DMS153 (cell line): ENCODE measurements around the gene TAF8.
"Not testable (repeated sequence)": the region's sequence is repeated elsewhere in the genome, so short reads cannot be mapped to it uniquely, and the experiment has no call there.

Experiments used
- DNase-seq: peaks from one replicate; lab custom pipeline; 2025; lab: John Stamatoyannopoulos, UW

The TAF8 gene, protein sequence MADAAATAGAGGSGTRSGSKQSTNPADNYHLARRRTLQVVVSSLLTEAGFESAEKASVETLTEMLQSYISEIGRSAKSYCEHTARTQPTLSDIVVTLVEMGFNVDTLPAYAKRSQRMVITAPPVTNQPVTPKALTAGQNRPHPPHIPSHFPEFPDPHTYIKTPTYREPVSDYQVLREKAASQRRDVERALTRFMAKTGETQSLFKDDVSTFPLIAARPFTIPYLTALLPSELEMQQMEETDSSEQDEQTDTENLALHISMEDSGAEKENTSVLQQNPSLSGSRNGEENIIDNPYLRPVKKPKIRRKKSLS

DNA sequence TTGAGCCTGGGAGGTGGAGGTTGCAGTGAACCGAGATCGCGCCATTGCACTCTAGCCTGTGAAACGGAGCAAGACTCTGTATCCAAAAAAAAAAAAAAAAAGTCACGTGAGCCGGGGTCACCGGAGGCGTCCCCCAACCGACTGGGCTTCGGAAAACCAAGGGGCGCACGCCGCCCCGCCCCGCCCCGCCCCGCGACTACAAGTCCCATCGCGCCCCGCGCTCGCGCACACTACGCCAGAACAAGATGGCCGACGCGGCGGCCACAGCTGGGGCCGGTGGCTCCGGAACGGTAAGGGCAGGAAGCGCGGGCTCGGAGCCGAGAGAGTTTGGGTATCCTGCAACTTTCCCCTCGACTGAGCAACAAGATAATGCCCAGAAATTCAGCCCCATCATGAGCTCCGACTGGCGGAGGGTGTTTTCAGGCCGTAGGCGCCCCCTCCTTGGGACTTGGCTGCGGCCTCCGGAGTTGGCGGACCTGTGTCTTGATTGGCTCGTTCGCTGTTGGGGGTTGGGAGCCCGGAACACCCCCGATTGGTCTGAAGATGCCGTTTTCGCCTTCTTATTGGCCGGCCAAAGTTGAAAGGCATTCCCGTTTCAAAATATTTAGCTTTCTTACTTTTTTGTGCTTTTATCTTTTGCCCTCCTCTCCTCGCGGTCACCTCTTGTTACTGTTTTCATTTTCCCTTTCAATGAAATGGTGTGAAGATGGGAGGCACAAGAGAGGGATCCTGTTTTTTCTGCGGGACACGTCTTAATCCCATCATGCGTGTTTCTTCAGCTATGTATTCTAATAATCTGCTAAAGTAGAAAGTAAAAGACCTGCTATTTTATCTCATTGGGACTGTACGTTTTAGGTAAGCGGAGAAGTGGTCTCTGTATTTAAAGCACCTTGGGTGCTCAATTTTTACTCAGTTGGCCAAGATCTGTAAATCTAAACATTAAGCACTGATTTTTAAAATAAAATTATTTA is at the start of gene TAF8:
TSS of gene TAF8 (plus strand) at position 228 of the 971 bp plus-strand sequence. CDS start at position 246, 18 bp downstream.
- DNase-seq = peak; percentile 76

- no peak for DNase-seq
Observed at GRCh38 chr6:42001506-42001905, 48.8 kb upstream of the TAF8 start.

GRCh38 chr6:42003658-42004057 is 46.7 kb upstream of the TAF8 start:
- DNase-seq = not testable (repeated sequence)

DNA sequence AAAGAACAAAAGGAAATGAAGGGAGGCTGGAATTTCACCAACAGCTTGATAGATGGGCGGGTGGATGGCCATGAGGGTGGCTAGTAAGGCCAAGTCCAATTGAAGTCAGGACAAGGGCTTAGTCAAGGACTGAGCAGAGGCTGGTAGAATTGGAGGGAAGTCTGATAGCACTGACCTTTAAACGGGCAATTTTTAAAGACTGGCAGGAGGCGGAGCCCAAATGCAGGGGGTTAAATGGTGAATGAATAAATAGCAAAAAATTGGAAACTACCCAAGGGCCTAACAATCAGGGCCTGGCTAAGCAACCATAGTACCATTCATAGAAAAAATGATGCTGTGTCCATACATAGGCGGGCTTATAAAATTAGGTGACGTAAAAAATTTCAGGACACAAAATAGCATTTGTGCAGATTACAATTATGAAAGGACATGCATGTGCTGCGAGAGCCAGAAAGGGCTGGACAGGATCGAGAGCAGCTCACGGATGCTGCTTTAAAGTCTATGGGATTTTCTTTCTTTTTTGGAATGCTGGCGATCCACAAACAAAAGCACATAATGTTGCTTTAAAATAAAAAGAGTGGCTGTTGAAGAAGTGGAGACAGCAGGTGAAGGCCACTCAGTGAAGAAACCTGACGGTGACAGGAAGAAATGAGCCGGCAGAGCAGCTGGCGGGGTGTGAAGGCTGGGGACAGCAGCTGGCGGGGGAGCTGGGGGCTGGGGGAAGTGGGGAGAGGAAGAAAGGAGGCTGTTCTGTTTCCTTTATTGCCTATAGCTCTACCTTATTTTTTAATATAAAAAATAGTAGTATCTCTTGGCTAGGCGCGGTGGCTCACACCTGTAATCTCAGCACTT is 42.8 kb upstream of the TAF8 start:
- DNase-seq = no peak

DNA sequence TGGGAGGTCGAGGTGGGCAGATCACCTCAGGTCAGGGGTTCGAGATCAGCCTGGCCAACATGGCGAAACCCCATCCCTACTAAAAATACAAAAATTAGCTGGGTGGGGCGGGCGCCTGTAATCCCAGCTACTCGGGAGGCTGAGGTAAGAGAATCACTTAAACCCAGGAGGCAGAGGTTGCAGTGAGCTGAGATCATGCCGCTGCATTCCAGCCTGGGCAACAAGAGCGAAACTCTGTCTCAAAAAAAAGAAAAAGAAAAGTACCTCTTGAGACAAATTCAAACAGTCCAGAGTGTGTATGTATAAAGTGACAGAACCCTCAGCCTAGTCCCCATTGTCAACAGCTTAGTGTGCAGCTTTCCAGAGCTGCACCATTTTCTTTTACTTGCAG is 42.2 kb upstream of the TAF8 start:
- not testable (repeated sequence) for DNase-seq

- DNase-seq = no peak
Observed at GRCh38 chr6:42009844-42010184, 40.5 kb upstream of the TAF8 start.

DNA sequence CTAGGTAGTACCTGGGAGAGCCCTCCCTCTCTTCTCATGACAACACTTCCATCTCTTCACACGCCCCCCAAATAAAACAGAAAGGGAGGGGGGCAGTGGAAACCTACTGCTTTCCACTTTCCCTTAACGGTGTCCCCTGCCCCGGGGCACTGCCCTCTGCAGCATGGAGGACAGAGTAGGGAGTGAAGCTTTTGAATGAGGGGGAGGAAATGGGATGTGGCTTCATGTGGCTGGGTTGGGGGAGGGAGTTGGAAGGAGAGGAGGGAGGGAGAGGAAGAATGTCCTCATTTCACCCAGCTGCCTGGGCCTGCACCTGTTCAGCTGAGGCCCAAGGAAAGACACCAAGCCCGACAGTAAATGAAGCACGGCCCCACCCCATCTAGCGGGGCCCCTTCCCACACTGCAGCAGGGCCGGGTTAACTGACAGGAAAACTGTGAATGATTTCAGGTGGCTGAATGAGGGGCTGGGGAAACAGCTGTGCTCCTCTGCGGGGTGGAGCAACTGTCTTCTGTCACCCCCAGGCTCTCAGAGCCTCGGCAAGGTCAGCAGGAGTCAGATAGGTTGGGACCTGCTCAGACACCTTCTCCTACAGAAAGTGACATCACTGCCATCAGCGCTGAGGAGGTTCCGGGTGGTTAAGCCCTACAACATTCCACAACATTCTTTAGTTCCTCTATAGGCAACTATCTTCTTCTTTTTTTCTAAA is 40.0 kb upstream of the TAF8 start:
- no peak for DNase-seq

DNA sequence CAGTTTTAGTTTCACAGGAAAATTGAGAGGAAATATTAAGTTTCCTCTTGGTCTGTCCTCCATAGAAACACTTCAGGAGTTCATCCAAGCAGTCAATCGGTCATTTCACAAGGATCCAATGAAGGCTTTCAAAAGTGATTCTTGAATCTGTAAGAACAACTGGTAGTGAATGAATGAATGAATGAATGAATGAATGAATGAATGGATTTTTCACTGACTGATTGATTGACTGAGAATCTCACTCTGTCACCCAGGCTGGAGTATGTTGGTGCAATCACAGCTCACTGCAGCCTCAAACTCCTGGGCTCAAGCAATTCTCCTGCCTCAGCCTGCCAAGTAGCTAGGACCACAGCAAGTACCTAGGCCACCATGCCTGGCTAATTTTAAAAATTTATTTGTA is 39.4 kb upstream of the TAF8 start:
- no peak for DNase-seq

GRCh38 chr6:42012501-42013133 is 37.7 kb upstream of the TAF8 start:
- DNase-seq = no peak

GRCh38 chr6:42013134-42013516 is 37.2 kb upstream of the TAF8 start:
- no peak for DNase-seq

DNA sequence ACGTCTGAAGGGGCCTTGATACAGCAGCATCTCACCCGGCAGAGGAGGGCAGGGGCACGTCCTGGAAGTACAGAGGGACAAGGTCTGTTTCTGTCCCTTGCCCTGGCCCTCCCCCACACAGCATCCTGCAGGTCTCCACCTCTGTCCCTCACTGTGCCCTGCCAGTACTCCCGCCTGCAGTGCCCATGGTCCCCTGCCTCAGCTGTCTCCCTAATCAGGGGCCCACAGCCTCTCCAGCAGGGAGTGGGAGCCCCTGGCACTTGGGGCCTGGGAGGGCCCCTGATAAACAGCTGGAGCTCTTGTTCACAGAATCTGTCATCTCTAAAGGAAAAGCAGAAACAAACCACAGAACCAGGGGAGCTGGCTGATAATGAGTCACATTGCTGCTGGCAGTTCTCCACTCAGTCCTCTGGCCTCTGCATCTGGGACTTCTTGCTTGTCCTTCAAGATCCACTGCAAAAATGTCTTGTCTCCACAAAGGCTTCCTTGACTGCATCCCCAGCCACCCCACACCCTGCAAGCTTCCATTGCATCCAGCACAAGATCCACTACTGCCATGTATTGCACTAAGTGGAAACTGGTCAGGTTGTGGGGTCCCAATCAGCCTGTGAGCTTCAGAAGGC is 33.2 kb upstream of the TAF8 start:
- no peak for DNase-seq

DNA sequence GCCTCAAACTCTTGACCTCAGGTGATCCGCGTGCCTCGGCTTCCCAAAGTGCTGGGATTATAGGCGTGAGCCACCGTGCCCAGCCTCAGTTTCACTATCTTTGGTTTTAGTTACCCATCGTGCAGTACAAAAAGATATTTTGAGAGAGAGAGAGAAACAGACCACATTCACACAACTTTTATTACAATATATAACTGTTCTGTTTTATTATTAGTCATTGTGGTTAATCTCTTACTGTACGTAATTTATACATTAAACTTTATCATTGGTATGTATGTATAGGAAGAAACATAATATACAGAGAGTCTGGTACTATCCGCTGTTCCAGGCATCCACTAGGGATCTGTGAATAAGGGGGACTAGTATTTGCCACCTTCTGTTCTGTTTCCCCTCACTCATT is 29.4 kb upstream of the TAF8 start:
- DNase-seq = no peak

- DNase-seq = no peak
Observed at GRCh38 chr6:42021847-42022754, 28.2 kb upstream of the TAF8 start.

DNA sequence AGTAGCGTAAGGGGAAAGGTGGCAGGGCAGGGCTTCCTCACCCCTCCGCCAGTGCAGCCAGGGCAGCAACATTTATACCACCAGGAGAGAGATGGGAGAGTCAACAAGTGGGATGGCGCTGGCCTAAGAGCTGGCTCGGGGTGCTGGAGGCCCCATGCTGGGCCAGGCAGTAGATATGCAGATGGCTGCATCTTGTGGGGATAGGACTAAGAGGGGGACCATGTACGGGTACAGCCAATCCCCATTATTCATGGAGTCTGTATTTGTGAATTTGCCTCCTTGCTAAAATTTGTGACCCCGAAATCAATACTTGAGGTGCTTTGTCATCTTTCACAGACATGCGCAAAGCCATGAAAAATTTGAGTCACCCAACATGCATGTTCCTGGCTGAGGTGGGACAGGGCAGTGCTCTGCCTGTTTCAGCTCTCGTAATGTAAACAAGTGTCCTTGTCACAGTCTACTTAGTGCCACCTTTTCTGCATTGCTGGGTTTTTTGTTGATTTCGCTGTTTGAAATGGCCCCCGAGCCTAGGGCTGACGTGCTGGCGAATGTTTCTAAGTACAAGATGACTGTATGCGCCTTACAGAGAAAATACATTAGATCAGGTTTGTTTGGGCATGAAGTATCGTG is 27.5 kb upstream of the TAF8 start:
- no peak for DNase-seq

DNA sequence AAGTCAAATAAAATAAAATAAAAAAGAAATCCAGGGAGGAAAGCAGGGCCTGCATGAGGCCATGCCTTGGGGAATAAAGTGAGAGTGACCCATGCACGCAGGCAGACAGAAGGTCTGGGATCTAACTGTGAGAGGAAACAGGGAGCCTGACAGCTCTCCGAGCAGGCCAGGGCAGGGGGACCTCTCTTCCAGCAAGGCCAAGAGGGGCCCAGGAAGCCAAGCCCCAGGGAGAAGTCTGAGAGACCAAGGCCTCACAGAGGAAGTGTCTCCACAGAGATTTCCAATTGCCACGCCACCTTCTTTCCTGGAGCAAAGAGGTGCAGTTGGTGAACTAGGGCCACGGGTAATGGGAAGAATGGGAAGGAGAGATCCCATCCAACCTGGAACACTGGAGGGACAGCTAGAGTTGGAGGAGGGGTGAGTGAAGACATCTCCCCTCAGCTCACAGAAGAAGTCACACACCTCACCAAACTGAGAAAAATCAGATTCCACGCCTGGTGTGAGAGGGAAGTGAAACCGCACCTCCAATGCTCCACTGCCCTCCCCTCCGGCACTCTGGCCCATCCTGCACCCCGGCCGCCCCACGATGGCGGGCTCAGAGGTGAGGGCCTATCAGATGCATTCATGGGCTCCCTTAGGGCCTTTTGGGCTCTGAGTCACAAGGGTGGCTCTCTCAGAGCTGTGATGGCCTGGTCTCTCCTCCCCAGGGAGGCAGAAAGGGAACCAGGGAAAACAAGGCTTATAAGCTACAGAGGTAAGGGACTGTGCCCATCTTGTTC is 25.1 kb upstream of the TAF8 start:
- DNase-seq = no peak

DNA sequence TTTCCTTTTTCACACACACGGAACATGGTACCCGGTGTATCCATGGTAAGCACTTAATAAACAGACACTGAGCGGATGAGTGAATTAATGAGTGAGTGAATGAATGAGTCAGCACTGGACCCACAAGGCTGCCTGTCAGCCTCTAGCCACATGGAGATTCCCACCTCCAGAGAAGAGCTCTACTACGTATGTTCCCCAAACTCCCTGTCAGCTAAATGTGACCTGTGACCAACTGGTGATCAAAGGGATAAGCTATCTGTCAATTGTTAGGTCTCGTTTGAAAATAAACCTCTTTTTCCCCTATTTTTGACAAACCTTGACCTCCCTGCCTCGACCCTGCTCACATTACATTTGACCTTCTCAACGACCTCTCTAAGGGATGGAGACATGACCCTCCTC is 24.5 kb upstream of the TAF8 start:
- DNase-seq = no peak

- no peak for DNase-seq
Observed at GRCh38 chr6:42026540-42026939, 23.8 kb upstream of the TAF8 start.
